Mesenchymal stem cell (in vitro differentiated cells and primary cell): ENCODE results near the gene ATP10A.
A peak's percentile ranks its signal among the peaks of the same experiment; 100 is the strongest.
"Not testable (repeated sequence)": the region's sequence is repeated elsewhere in the genome, so short reads cannot be mapped to it uniquely, and the experiment has no call there.

Experiments
- DNase-seq: peaks from one replicate; pipeline ENCODE4 v3.0.0-alpha.2; 2013
- H2AFZ ChIP-seq: one replicate; pipeline ENCODE4 v1.6.1; 2013; ENCODE audit warnings: low read depth, mild to moderate bottlenecking, control low read depth, inconsistent platforms, low read length, moderate library complexity
- H2AK5ac ChIP-seq: 2 replicates; pipeline ENCODE4 v1.6.1; 2013; ENCODE audit warnings: low read length, moderate library complexity, mild to moderate bottlenecking, inconsistent platforms; ENCODE audit not compliant: severe bottlenecking
- H2BK120ac ChIP-seq: one replicate; pipeline ENCODE4 v1.6.1; 2013; ENCODE audit warnings: low read depth, mild to moderate bottlenecking, inconsistent platforms, low read length, moderate library complexity
- H2BK12ac ChIP-seq, 2 experiments: one replicate each; pipeline ENCODE4 v1.6.1; 2013; ENCODE audit warnings: inconsistent platforms in 2 of 2, low read length in 2 of 2, mild to moderate bottlenecking in 2 of 2, moderate library complexity in 2 of 2, control low read depth in 1 of 2
- H2BK15ac ChIP-seq: one replicate; pipeline ENCODE4 v1.6.1; 2013; ENCODE audit warnings: mild to moderate bottlenecking, low read depth, inconsistent platforms; ENCODE audit not compliant: poor library complexity, severe bottlenecking
- H2BK5ac ChIP-seq: 2 replicates; pipeline ENCODE4 v1.6.1; 2013; ENCODE audit warnings: low read depth, mild to moderate bottlenecking, low read length, control low read depth, inconsistent platforms; ENCODE audit not compliant: poor library complexity, severe bottlenecking
- H3K14ac ChIP-seq, 2 experiments: one replicate each; pipeline ENCODE4 v1.6.1; 2013; ENCODE audit warnings: inconsistent platforms in 2 of 2, low read length in 2 of 2, control low read depth in 1 of 2, mild to moderate bottlenecking in 1 of 2, moderate library complexity in 1 of 2
- H3K18ac ChIP-seq, 2 experiments: one replicate each; pipeline ENCODE4 v1.6.1; 2013; ENCODE audit warnings: inconsistent platforms in 2 of 2, low read length in 2 of 2, control low read depth in 1 of 2, low read depth in 1 of 2, mild to moderate bottlenecking in 1 of 2
- H3K23ac ChIP-seq, 2 experiments: one replicate each; pipeline ENCODE4 v1.6.1; 2013; ENCODE audit warnings: inconsistent platforms in 2 of 2, low read length in 2 of 2, mild to moderate bottlenecking in 2 of 2, moderate library complexity in 2 of 2, control low read depth in 1 of 2
- H3K27ac ChIP-seq: 2 replicates; pipeline ENCODE4 v1.5.1; 2013; ENCODE audit warnings: mild to moderate bottlenecking, moderate library complexity, low read length, control low read depth, inconsistent platforms; ENCODE audit not compliant: poor library complexity, severe bottlenecking
- H3K27me3 ChIP-seq, 2 experiments: 2 replicates each; pipeline versions ENCODE4 v1.6.1 to v1.7.0; 2013; ENCODE audit warnings: low read length in 2 of 2, mild to moderate bottlenecking in 2 of 2, moderate library complexity in 2 of 2, control low read depth in 1 of 2, inconsistent platforms in 1 of 2; ENCODE audit not compliant: control insufficient read depth in 1 of 2, insufficient read depth in 1 of 2
- H3K36me3 ChIP-seq, 2 experiments: 2 replicates each; pipeline versions ENCODE4 v1.6.1 to v1.7.0; 2013; ENCODE audit warnings: low read length in 2 of 2, control low read depth in 1 of 2, inconsistent platforms in 1 of 2, low read depth in 1 of 2, mild to moderate bottlenecking in 1 of 2; ENCODE audit not compliant: insufficient read depth in 2 of 2, control insufficient read depth in 1 of 2
- H3K4ac ChIP-seq, 2 experiments: one replicate each; pipeline ENCODE4 v1.6.1; 2013; ENCODE audit warnings: inconsistent platforms in 2 of 2, low read length in 2 of 2, mild to moderate bottlenecking in 2 of 2, moderate library complexity in 2 of 2, control low read depth in 1 of 2, low read depth in 1 of 2
- H3K4me1 ChIP-seq: 2 replicates; pipeline ENCODE4 v1.6.1; 2013; ENCODE audit warnings: low read depth, low read length, control low read depth; ENCODE audit not compliant: control insufficient read depth, insufficient read depth
- H3K4me2 ChIP-seq: 2 replicates; pipeline ENCODE4 v1.6.1; 2013; ENCODE audit warnings: low read length, mild to moderate bottlenecking, inconsistent platforms; ENCODE audit not compliant: poor library complexity, severe bottlenecking
- H3K4me3 ChIP-seq, 2 experiments: 2 replicates each; pipeline versions ENCODE4 v1.5.1 to v1.7.0; 2013; ENCODE audit warnings: low read length in 2 of 2, mild to moderate bottlenecking in 2 of 2, control low read depth in 1 of 2, low read depth in 1 of 2; ENCODE audit not compliant: insufficient read depth in 1 of 2
- H3K79me1 ChIP-seq: replicated peaks from 2 replicates; pipeline ENCODE4 v1.6.1; 2013; ENCODE audit warnings: mild to moderate bottlenecking, control low read depth, low read length, inconsistent platforms; ENCODE audit not compliant: poor library complexity, severe bottlenecking
- H3K9ac ChIP-seq: 2 replicates; pipeline ENCODE4 v1.7.0; 2013; ENCODE audit warnings: mild to moderate bottlenecking, low read length, moderate library complexity
- H3K9me3 ChIP-seq: 2 replicates; pipeline ENCODE4 v1.7.0; 2013; ENCODE audit warnings: mild to moderate bottlenecking, low read length; ENCODE audit not compliant: control insufficient read depth
- H4K8ac ChIP-seq: one replicate; pipeline ENCODE4 v1.6.1; 2013; ENCODE audit warnings: inconsistent platforms, mild to moderate bottlenecking, low read length, moderate library complexity
- H4K91ac ChIP-seq: one replicate; pipeline ENCODE4 v1.6.1; 2013; ENCODE audit warnings: mild to moderate bottlenecking, low read length, inconsistent platforms
- WGBS: methylation state at CpG from one replicate; pipeline ENCODE4 v1.1.7; 2013; ENCODE audit warnings: mixed read lengths; 5-methylcytosine and 5-hydroxymethylcytosine counted together

Gene ATP10A

DNA sequence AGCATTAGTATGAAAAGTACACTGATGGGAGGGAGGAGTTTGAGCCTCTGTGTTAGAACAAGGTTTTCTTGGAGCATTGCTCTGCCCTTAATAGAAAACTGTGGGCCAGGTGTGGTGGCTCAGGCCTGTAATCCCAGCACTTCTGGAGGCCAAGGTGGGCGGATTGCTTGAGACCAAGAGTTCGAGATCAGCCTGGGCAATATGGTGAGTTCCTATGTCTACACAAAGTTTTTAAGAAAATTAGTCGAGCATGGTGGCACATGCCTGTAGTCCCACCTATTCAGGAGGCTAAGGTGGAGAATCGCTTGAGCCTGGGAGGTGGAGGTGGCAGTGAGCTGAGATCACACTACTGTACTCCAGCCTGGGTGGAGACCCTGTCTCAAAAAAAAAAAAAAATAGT, 103.7 kb downstream of the ATP10A start:
- Histone ChIP-seq H3K27ac (no peak overlapping the region), H2BK12ac (no peak overlapping the region), H3K36me3 (no peaks in the 10 kb centered on the region), H3K79me1 (peaks cover 11% of the 10 kb centered on the region), H3K23ac (no peak overlapping the region), H3K4me3 (no peak overlapping the region), H3K27me3 (no peaks in the 10 kb centered on the region), H3K14ac (no peak overlapping the region), H4K91ac (no peak overlapping the region), H3K9me3 (no peaks in the 10 kb centered on the region), H3K4me1 (peaks cover 9% of the 10 kb centered on the region), H3K18ac (no peak overlapping the region), H2AK5ac (no peak overlapping the region), H4K8ac (no peak overlapping the region), H2BK120ac (no peak overlapping the region), H3K4ac (no peak overlapping the region), H2AFZ (no peak overlapping the region), H2BK5ac (no peak overlapping the region), H3K9ac (no peak overlapping the region), H2BK15ac (no peak overlapping the region), H3K4me2 (no peak overlapping the region)
- 69% methylated on average over 4 of the region's 4 CpGs for WGBS
- DNase-seq: no peak

DNA sequence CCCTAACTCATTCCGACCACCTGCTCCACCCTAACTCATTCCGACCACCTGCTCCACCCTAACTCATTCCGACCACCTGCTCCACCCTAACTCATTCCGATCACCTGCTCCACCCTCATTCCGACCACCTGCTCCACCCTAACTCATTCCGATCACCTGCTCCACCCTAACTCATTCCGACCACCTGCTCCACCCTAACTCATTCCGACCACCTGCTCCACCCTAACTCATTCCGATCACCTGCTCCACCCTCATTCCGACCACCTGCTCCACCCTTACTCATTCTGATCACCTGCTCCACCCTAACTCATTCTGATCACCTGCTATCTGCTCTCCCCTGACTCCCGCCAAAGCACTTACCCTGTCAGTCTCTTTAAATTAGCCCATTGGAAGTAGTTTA, 104.5 kb downstream of the ATP10A start:
- peaks cover 13% of the 10 kb centered on the region for H3K79me1 ChIP-seq
- not testable (repeated sequence) for H2AFZ ChIP-seq, H2BK5ac ChIP-seq, H3K14ac ChIP-seq, DNase-seq, H3K36me3 ChIP-seq, H3K9me3 ChIP-seq, H2AK5ac ChIP-seq, H4K91ac ChIP-seq, H3K27me3 ChIP-seq, H3K4me2 ChIP-seq, H2BK12ac ChIP-seq, H3K18ac ChIP-seq, H3K4me3 ChIP-seq, H2BK120ac ChIP-seq, H2BK15ac ChIP-seq, H4K8ac ChIP-seq, H3K23ac ChIP-seq, H3K4ac ChIP-seq, H3K27ac ChIP-seq, H3K9ac ChIP-seq, H3K4me1 ChIP-seq
- WGBS: 90% methylated on average over 11 of the region's 11 CpGs

GRCh38 chr15:25743548-25744275, 119.4 kb downstream of the ATP10A start:
- Histone ChIP-seq H3K4ac (no peak overlapping the region), H2AK5ac (no peak overlapping the region)

GRCh38 chr15:25742776-25743547, 120.2 kb downstream of the ATP10A start:
- H3K79me1 ChIP-seq: peaks cover 34% of the 10 kb centered on the region
- H3K36me3 ChIP-seq: peaks cover 0 to 9% of the 10 kb centered on the region in 2 experiments
- H2BK5ac ChIP-seq: no peak overlapping the region
- H2AFZ ChIP-seq: no peak overlapping the region
- no peaks in the 10 kb centered on the region for H3K9me3 ChIP-seq
- H3K18ac ChIP-seq: no peak overlapping the region
- H2BK15ac ChIP-seq: no peak overlapping the region
- H3K4me1 ChIP-seq: peaks cover 6% of the 10 kb centered on the region
- H3K4me2 ChIP-seq: no peak overlapping the region
- no peak overlapping the region for H2AK5ac ChIP-seq
- WGBS: 60% methylated on average over 8 of the region's 9 CpGs
- peak overlapping the region; percentile 20 for H4K91ac ChIP-seq
- no peak for DNase-seq
- H4K8ac ChIP-seq: no peak overlapping the region
- H3K4ac ChIP-seq: no peak overlapping the region
- H3K27ac ChIP-seq: no peak overlapping the region
- no peak overlapping the region for H3K23ac ChIP-seq
- no peak overlapping the region for H2BK120ac ChIP-seq
- H3K4me3 ChIP-seq: peak overlapping the region in 1 of 2 experiments; percentile 25
- no peak overlapping the region for H2BK12ac ChIP-seq
- H3K9ac ChIP-seq: no peak overlapping the region
- no peak overlapping the region for H3K14ac ChIP-seq
- no peaks in the 10 kb centered on the region for H3K27me3 ChIP-seq

More at GRCh38 chr15:25743548-25744275, 119.4 kb downstream of the ATP10A start:
- Histone ChIP-seq H3K9me3 (no peaks in the 10 kb centered on the region), H3K36me3 (peaks cover 0 to 9% of the 10 kb centered on the region in 2 experiments), H3K27ac (no peak overlapping the region), H3K4me3 (peak overlapping the region in 1 of 2 experiments; percentile 25), H3K23ac (no peak overlapping the region), H4K8ac (no peak overlapping the region), H4K91ac (no peak overlapping the region), H3K14ac (no peak overlapping the region), H2BK120ac (no peak overlapping the region), H2BK5ac (no peak overlapping the region), H2BK12ac (no peak overlapping the region), H3K9ac (no peak overlapping the region), H3K27me3 (no peaks in the 10 kb centered on the region), H3K18ac (no peak overlapping the region), H3K4me2 (no peak overlapping the region), H2BK15ac (no peak overlapping the region), H2AFZ (no peak overlapping the region), H3K4me1 (peaks cover 4% of the 10 kb centered on the region), H3K79me1 (peaks cover 34% of the 10 kb centered on the region)
- 83% methylated on average over 10 of the region's 10 CpGs for WGBS
- no peak for DNase-seq
